Mesodermal cell (in vitro differentiated cells): Measurements from ENCODE around the gene RABL2B. TPM values are rescaled to one million over a fixed set of nuclear protein-coding genes. Genes with fewer than 3 reads are reported as not detected.
"Not testable (repeated sequence)": the region's sequence is repeated elsewhere in the genome, so short reads cannot be mapped to it uniquely, and the experiment has no call there.

ENCODE experiments used
- H3K27ac ChIP-seq: 2 replicates; pipeline ENCODE4 v1.7.0; 2013; ENCODE audit warnings: mild to moderate bottlenecking, low read depth, low read length, moderate library complexity; ENCODE audit not compliant: severe bottlenecking
- H3K36me3 ChIP-seq: 2 replicates; pipeline ENCODE4 v1.7.1; 2013; ENCODE audit warnings: mild to moderate bottlenecking, low read length, moderate library complexity; ENCODE audit not compliant: control insufficient read depth, insufficient read depth
- H3K4me1 ChIP-seq: one replicate; pipeline ENCODE4 v1.7.1; 2013; ENCODE audit warnings: mild to moderate bottlenecking, low read length; ENCODE audit not compliant: insufficient read depth, control insufficient read depth, poor library complexity, severe bottlenecking
- H3K4me3 ChIP-seq: 2 replicates; pipeline ENCODE4 v1.7.0; 2013; ENCODE audit warnings: low read length, control low read depth, mild to moderate bottlenecking; ENCODE audit not compliant: insufficient read depth, poor library complexity, severe bottlenecking; ENCODE audit errors: extremely low read depth
- H3K9me3 ChIP-seq: 2 replicates; pipeline ENCODE4 v1.7.1; 2013; ENCODE audit warnings: mild to moderate bottlenecking, low read length, moderate library complexity; ENCODE audit not compliant: control insufficient read depth
- WGBS, 2 experiments: methylation state at CpG; one replicate each; pipeline ENCODE4 v1.1.5; 2013; ENCODE audit warnings: missing lambda C conversion rate in 2 of 2; ENCODE audit not compliant: insufficient coverage in 2 of 2; 5-methylcytosine and 5-hydroxymethylcytosine counted together
- polyA plus RNA-seq, 2 experiments: library from polyadenylated mRNA; stranded (reverse); fragments of 50-300 nt; gene quantifications; one replicate each; pipeline ENCODE4 v1.2.3, GENCODE V29; 2013

Gene RABL2B
- 26.6 TPM for polyA plus RNA-seq (2013, experiment 1 of 2)
- polyA plus RNA-seq (2013, experiment 2 of 2): 22.3 TPM

- H3K4me1 ChIP-seq, H3K9me3 ChIP-seq, H3K27ac ChIP-seq, H3K36me3 ChIP-seq: not testable (repeated sequence)
- WGBS, 2 experiments: 0 to 1% methylated on average over 12 to 15 of the region's 77 CpGs
- H3K4me3 ChIP-seq: peak within 1 kb of the TSS; percentile 49
Measured at GRCh38 chr22:50783033-50783879, at the start of gene RABL2B. TSS of gene RABL2B (minus strand) at chr22:50783636. CDS start at chr22:50782294, 1,342 bp downstream.

DNA sequence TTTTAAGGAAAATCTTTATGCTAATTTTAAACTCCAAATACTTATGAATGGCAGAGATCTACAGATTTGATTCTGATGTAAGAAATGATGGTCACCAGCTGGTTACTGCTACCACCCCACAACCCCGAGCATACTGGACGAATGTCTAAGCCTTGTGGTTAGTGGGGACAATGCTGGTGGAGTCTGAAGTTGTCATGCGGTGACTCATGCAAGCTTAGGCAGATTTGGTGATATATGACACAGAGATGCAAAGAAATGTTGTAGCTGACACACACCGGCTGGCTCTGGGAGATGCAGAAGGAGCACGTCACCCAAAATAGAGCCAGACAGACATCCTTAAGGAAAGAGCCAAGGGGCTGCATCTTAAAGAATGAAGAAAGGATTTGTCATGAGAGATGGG is 3.5 kb upstream of the RABL2B start:
- H3K4me3 ChIP-seq: not testable (repeated sequence)

GRCh38 chr22:50785289-50785688 is 1.9 kb upstream of the RABL2B start:
- H3K27ac ChIP-seq, H3K4me3 ChIP-seq, H3K36me3 ChIP-seq, H3K4me1 ChIP-seq, H3K9me3 ChIP-seq: not testable (repeated sequence)
- WGBS, 2 experiments: no CpG with 5 or more reads among the region's 5 CpGs

More for the DNA sequence above, 3.5 kb upstream of the RABL2B start:
- H3K27ac ChIP-seq, H3K36me3 ChIP-seq, H3K9me3 ChIP-seq, H3K4me1 ChIP-seq: not testable (repeated sequence)
- no CpG with 5 or more reads among the region's 5 CpGs for WGBS, 2 experiments

GRCh38 chr22:50783880-50784276 is 442 bp upstream of the RABL2B start:
- not testable (repeated sequence) for H3K9me3 ChIP-seq, H3K4me1 ChIP-seq, H3K36me3 ChIP-seq, H3K27ac ChIP-seq
- no CpG with 5 or more reads among the region's 16 CpGs for WGBS, 2 experiments
- peak overlapping the region; percentile 49 for H3K4me3 ChIP-seq

GRCh38 chr22:50782253-50782652 is 1.2 kb downstream of the RABL2B start:
- not testable (repeated sequence) for H3K9me3 ChIP-seq, H3K4me1 ChIP-seq, H3K4me3 ChIP-seq, H3K27ac ChIP-seq, H3K36me3 ChIP-seq
- WGBS, 2 experiments: no CpG with 5 or more reads among the region's 3 CpGs

DNA sequence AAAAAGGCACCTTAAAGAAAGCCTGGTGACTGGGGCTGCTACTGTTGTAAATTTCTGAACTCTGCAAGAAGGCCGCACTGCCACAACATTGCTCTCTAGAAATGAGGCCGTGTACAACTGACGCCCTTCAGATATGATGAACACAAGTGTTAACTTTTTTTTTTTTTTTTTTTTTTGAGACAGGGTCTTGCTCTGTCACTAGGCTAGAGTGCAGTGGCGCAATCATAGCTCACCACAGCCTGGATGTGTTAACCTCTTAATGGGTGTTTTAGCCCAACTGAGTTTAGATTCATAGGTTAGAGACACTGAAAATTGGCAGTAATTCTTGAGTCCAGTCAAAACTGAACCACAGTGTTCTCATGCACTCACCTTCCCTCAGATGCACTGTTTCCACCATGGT is 3.2 kb downstream of the RABL2B start:
- H3K9me3 ChIP-seq, H3K36me3 ChIP-seq, H3K27ac ChIP-seq, H3K4me3 ChIP-seq, H3K4me1 ChIP-seq: not testable (repeated sequence)
- WGBS, 2 experiments: 95 to 100% methylated on average over 2 to 3 of the region's 4 CpGs

- not testable (repeated sequence) for H3K9me3 ChIP-seq, H3K4me1 ChIP-seq, H3K27ac ChIP-seq, H3K36me3 ChIP-seq, H3K4me3 ChIP-seq
- 90 to 100% methylated on average over 2 of the region's 5 CpGs for WGBS, 2 experiments
Measured at GRCh38 chr22:50777631-50778030, 5.8 kb downstream of the RABL2B start.

DNA sequence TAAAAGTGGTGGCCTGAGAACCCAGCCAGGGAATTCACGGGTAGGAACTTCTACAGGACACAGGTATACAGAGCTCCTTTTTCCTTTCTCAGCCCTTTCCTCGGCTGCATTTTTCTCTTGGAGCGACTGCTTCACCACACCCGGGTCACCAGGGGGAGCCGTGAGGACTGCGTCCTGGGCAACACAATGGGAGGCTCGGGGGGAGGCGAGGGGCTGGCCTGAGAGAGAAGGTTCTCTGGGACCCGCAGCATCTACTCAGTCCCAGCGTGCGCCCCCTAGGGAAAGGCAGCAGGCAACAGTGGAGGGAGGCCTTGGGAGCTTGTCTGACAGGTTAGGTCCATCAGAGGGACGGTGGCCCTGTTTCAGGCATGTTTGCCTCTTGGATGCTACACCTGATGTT is 8.3 kb downstream of the RABL2B start:
- H3K36me3 ChIP-seq, H3K4me3 ChIP-seq, H3K9me3 ChIP-seq, H3K27ac ChIP-seq, H3K4me1 ChIP-seq: not testable (repeated sequence)
- WGBS, 2 experiments: 8 to 30% methylated on average over 1 to 9 of the region's 12 CpGs

DNA sequence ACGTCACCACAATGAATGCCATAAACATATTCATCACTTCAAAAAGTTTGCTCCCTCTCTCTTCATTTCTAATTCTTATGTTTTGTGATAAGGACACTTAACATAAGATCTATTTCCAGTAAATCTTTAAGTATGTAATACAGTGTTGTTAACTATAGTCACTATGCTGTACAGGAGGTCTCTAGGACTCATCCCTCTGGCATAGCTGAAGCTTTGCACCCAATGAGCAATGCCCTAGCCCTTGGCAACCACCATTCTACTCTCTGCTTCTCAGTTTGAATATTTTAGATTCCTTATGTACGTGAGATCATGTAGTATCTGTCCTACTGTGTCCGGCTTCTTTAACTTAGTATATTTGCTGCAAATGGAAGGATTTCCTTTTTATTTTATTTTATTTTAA is 19.1 kb downstream of the RABL2B start:
- WGBS, 2 experiments: no CpG with 5 or more reads among the region's 3 CpGs
- H3K36me3 ChIP-seq, H3K27ac ChIP-seq, H3K9me3 ChIP-seq, H3K4me3 ChIP-seq, H3K4me1 ChIP-seq: not testable (repeated sequence)

DNA sequence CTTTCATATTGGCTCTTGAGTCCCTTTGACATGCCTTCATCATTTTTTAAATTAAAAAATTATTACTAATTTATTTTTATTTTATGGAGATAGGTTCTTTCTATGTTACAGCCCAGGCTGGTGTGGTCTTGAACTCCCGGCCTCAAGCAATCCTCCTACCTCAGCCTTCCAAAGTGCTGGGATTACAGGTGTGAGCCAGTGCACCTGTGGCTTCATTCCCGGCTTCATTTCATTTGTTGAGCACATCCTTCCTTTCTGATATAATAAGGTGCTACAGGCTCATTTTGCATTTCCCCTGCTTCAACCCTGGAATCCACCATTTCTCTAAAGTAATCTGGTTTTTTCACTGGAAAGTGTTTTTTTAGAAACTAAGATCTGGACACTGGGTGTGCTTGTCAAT is 21.6 kb downstream of the RABL2B start:
- 83% methylated on average over 2 of the region's 2 CpGs; no CpG with 5 or more reads in 1 of the 2 experiments for WGBS, 2 experiments
- not testable (repeated sequence) for H3K36me3 ChIP-seq, H3K4me3 ChIP-seq, H3K4me1 ChIP-seq, H3K27ac ChIP-seq, H3K9me3 ChIP-seq

- no CpG with 5 or more reads among the region's 10 CpGs for WGBS, 2 experiments
- not testable (repeated sequence) for H3K9me3 ChIP-seq, H3K36me3 ChIP-seq, H3K4me3 ChIP-seq, H3K27ac ChIP-seq, H3K4me1 ChIP-seq
Measured at GRCh38 chr22:50759597-50760341, 23.7 kb downstream of the RABL2B start.
